Epithelial cell of esophagus (primary cell): Measurements from ENCODE around the gene LYPLAL1.

ENCODE experiments used
- DNase-seq: peaks from one replicate; pipeline ENCODE4 v3.0.0; 2010; ENCODE audit warnings: low read depth
- H3K4me3 ChIP-seq: 2 replicates; pipeline ENCODE4 v1.5.1; 2011; ENCODE audit warnings: mild to moderate bottlenecking, low read length, control low read depth
- CTCF ChIP-seq: IDR thresholded peaks from 2 replicates; pipeline ENCODE4 v1.5.1; 2011; ENCODE audit warnings: low read depth, mild to moderate bottlenecking, low read length, control low read depth, inconsistent platforms; ENCODE audit not compliant: insufficient read depth; ENCODE audit errors: missing control alignments

LYPLAL1 gene

GRCh38 chr1:219160967-219161366 is 12.7 kb upstream of the LYPLAL1 start:
- TF ChIP-seq CTCF: no peak
- H3K4me3 ChIP-seq: no peak overlapping the region
- no peak for DNase-seq

- no peak for DNase-seq
- TF ChIP-seq CTCF: no peak
- no peak overlapping the region for H3K4me3 ChIP-seq
Measured at GRCh38 chr1:219161371-219161770, 12.3 kb upstream of the LYPLAL1 start.

- TF ChIP-seq CTCF: no peak
- no peak for DNase-seq
- no peak overlapping the region for H3K4me3 ChIP-seq
Measured at GRCh38 chr1:219163401-219163954, 10.2 kb upstream of the LYPLAL1 start.

- H3K4me3 ChIP-seq: no peak overlapping the region
- DNase-seq: peak; percentile 56
- no peak for TF ChIP-seq CTCF
Measured at GRCh38 chr1:219171192-219171935, 2.3 kb upstream of the LYPLAL1 start.

- no peak for DNase-seq
- no peak overlapping the region for H3K4me3 ChIP-seq
- no peak for TF ChIP-seq CTCF
Measured at GRCh38 chr1:219172821-219173220, 857 bp upstream of the LYPLAL1 start.

- peak overlapping the region; percentile 89 for H3K4me3 ChIP-seq
- DNase-seq: no peak
- no peak for TF ChIP-seq CTCF
Measured at GRCh38 chr1:219173434-219173757, 282 bp upstream of the LYPLAL1 start.
